Liver (tissue), 9 donors: Measurements from ENCODE around the gene KIAA1755. TPM values are rescaled to one million over a fixed set of nuclear protein-coding genes. Genes with fewer than 3 reads are reported as not detected.

ENCODE experiments used
- DNase-seq: peaks from one replicate; pipeline ENCODE4 v3.0.0-alpha.2; 2017; ENCODE audit warnings: low spot score
- H3K27ac ChIP-seq, 2 donors: one replicate each; pipeline ENCODE4 v1.7.0; 2013; ENCODE audit warnings: inconsistent platforms in 2 of 2, low read length in 2 of 2, control low read depth in 1 of 2, low read depth in 1 of 2, mild to moderate bottlenecking in 1 of 2
- H3K27me3 ChIP-seq, 4 donors: one replicate each; pipeline versions ENCODE4 v1.6.1 to v1.7.0; 2013; ENCODE audit warnings: low read length in 3 of 4, inconsistent platforms in 1 of 4, mild to moderate bottlenecking in 1 of 4, moderate library complexity in 1 of 4; ENCODE audit not compliant: control insufficient read depth in 4 of 4, insufficient read depth in 4 of 4
- H3K36me3 ChIP-seq, 4 donors: one replicate each; pipeline versions ENCODE4 v1.6.1 to v1.7.0; 2013; ENCODE audit warnings: low read length in 3 of 4, mild to moderate bottlenecking in 3 of 4, low read depth in 1 of 4, moderate library complexity in 1 of 4; ENCODE audit not compliant: control insufficient read depth in 4 of 4, insufficient read depth in 3 of 4
- H3K4me1 ChIP-seq, 4 donors: one replicate each; pipeline versions ENCODE4 v1.6.1 to v1.7.0; 2013; ENCODE audit warnings: low read length in 3 of 4, mild to moderate bottlenecking in 3 of 4, moderate library complexity in 1 of 4; ENCODE audit not compliant: control insufficient read depth in 4 of 4, insufficient read depth in 4 of 4
- H3K4me3 ChIP-seq, 3 donors: one replicate each; pipeline versions ENCODE4 v1.6.1 to v1.7.0; 2013; ENCODE audit warnings: low read length in 3 of 3, control low read depth in 1 of 3, low read depth in 1 of 3, mild to moderate bottlenecking in 1 of 3
- H3K9ac ChIP-seq, 2 donors: one replicate each; pipeline ENCODE4 v1.7.0; 2013; ENCODE audit warnings: low read length in 2 of 2, mild to moderate bottlenecking in 2 of 2, moderate library complexity in 2 of 2, control low read depth in 1 of 2, low read depth in 1 of 2
- H3K9me3 ChIP-seq, 4 donors: one replicate each; pipeline versions ENCODE4 v1.6.1 to v1.7.0; 2013; ENCODE audit warnings: low read length in 3 of 4; ENCODE audit not compliant: control insufficient read depth in 4 of 4
- FOXA1 ChIP-seq: IDR thresholded peaks from 2 replicates; pipeline ENCODE4 v1.6.1; 2016; ENCODE audit warnings: antibody characterized with exemption
- FOXA2 ChIP-seq: IDR thresholded peaks from 2 replicates; pipeline ENCODE4 v1.6.1; 2016; ENCODE audit warnings: antibody characterized with exemption
- GABPA ChIP-seq, 2 donors: IDR thresholded peaks in 1 of 2; conservative IDR thresholded peaks in 1 of 2; 2 replicates each; pipeline ENCODE4 v1.6.1; 2016; ENCODE audit warnings: antibody characterized with exemption in 2 of 2, mild to moderate bottlenecking in 1 of 2, moderate library complexity in 1 of 2
- HNF4A ChIP-seq, 2 donors: conservative IDR thresholded peaks; 2 replicates each; pipeline ENCODE4 v1.6.1; 2016; ENCODE audit warnings: antibody characterized with exemption in 2 of 2, mild to moderate bottlenecking in 2 of 2
- HNF4G ChIP-seq: IDR thresholded peaks from 2 replicates; pipeline ENCODE4 v1.6.1; 2016; ENCODE audit warnings: antibody characterized with exemption
- JUND ChIP-seq, 2 donors: IDR thresholded peaks; 2 replicates each; pipeline ENCODE4 v1.6.1; 2016; ENCODE audit warnings: antibody characterized with exemption in 2 of 2
- NR2F2 ChIP-seq: IDR thresholded peaks from 2 replicates; pipeline ENCODE4 v1.6.1; 2016; ENCODE audit warnings: antibody characterized with exemption
- RAD21 ChIP-seq, 2 donors: IDR thresholded peaks; 2 replicates each; pipeline ENCODE4 v1.6.1; 2016; ENCODE audit warnings: antibody characterized with exemption in 2 of 2, mild to moderate bottlenecking in 2 of 2
- TAF1 ChIP-seq: conservative IDR thresholded peaks from 2 replicates; pipeline ENCODE4 v1.6.1; 2016; ENCODE audit warnings: antibody characterized with exemption, mild to moderate bottlenecking
- YY1 ChIP-seq: IDR thresholded peaks from 2 replicates; pipeline ENCODE4 v1.6.1; 2016; ENCODE audit warnings: antibody characterized with exemption, mild to moderate bottlenecking
- WGBS: extraction: QIAGEN DNeasy Blood & Tissue Kit; methylation state at CpG from one replicate; pipeline ENCODE4 v1.1.7; 2013; 5-methylcytosine and 5-hydroxymethylcytosine counted together
- polyA plus RNA-seq, 2 donors: library from polyadenylated mRNA; stranded (reverse) in 1 of 2; unstranded in 1 of 2; fragments of 200-250 nt in 1 of 2; fragments of >200 nt in 1 of 2; fragmentation: Nextera tagmentation in 1 of 2; extraction: Ambion mirVana in 1 of 2; gene quantifications; one replicate each; pipeline versions ENCODE4 v1.2.1 to v1.2.3, GENCODE V29; 2013 to 2015
- total RNA-seq, 2 donors: library from RNA; depleted of rRNA; stranded (reverse); fragments of >200 nt; gene quantifications; one replicate each; pipeline ENCODE4 v1.2.3, GENCODE V29; 2014
- TF ChIP-seq, protein P1 (sequence below): IDR thresholded peaks from 2 replicates; pipeline ENCODE4 v1.6.1; 2016; ENCODE audit warnings: antibody characterized with exemption
- TF ChIP-seq, protein P2 (sequence below): IDR thresholded peaks from 2 replicates; pipeline ENCODE4 v1.6.1; 2016; ENCODE audit warnings: antibody characterized with exemption, mild to moderate bottlenecking
- TF ChIP-seq, protein P3 (sequence below): IDR thresholded peaks from 2 replicates; pipeline ENCODE4 v1.6.1; 2016; ENCODE audit warnings: antibody characterized with exemption
- TF ChIP-seq, protein P4 (sequence below): IDR thresholded peaks from 2 replicates; pipeline ENCODE4 v1.6.1; 2016; ENCODE audit warnings: antibody characterized with exemption
- TF ChIP-seq, protein P5 (sequence below): fragments of 150-350 bp; IDR thresholded peaks from 2 replicates; pipeline ENCODE4 v1.5.1; 2017; ENCODE audit warnings: improper control_type of control experiment, low read depth, low read length; ENCODE audit not compliant: missing input control
- donor health status: healthy.
- donor health status: healthy.
- donor health status: healthy.
- donor health status: healthy.
- donor health status: healthy.

The KIAA1755 gene
- total and polyA plus RNA-seq, 4 donors = 0.09 to 1.4 (median 0.81) TPM

DNA sequence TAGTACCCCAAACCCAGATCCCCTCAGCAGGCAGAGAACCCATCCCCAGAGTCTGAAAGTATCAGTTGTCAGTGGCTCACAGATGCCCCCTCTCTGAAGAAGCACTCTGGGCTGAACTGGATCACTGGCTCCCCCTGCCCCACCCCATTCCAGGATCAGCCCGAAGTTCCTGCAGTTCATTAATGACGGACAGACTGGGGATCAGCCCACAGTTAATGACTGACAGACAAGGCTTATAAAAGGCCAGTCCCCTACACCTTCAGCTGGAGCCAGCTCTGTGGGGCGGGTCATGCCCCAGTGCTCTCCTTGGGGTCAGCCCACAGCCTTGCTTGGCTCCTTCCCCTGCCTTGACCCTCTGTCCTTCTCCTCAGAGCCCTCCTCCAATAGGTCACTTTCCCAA, 21.7 kb downstream of the KIAA1755 start:
- 60% methylated on average over 3 of the region's 3 CpGs for WGBS
- peaks cover 4 to 14% (median 6%) of the 10 kb centered on the region in 4 donors for H3K9me3 ChIP-seq
- no peaks in the 10 kb centered on the region for H3K36me3 ChIP-seq
- no peak for TF ChIP-seq RAD21 (IDR thresholded peaks at IDR 0.05)
- TF ChIP-seq YY1 = no peak
- TF ChIP-seq, protein P1, sequence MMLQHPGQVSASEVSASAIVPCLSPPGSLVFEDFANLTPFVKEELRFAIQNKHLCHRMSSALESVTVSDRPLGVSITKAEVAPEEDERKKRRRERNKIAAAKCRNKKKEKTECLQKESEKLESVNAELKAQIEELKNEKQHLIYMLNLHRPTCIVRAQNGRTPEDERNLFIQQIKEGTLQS = no peak
- TF ChIP-seq, protein P2, sequence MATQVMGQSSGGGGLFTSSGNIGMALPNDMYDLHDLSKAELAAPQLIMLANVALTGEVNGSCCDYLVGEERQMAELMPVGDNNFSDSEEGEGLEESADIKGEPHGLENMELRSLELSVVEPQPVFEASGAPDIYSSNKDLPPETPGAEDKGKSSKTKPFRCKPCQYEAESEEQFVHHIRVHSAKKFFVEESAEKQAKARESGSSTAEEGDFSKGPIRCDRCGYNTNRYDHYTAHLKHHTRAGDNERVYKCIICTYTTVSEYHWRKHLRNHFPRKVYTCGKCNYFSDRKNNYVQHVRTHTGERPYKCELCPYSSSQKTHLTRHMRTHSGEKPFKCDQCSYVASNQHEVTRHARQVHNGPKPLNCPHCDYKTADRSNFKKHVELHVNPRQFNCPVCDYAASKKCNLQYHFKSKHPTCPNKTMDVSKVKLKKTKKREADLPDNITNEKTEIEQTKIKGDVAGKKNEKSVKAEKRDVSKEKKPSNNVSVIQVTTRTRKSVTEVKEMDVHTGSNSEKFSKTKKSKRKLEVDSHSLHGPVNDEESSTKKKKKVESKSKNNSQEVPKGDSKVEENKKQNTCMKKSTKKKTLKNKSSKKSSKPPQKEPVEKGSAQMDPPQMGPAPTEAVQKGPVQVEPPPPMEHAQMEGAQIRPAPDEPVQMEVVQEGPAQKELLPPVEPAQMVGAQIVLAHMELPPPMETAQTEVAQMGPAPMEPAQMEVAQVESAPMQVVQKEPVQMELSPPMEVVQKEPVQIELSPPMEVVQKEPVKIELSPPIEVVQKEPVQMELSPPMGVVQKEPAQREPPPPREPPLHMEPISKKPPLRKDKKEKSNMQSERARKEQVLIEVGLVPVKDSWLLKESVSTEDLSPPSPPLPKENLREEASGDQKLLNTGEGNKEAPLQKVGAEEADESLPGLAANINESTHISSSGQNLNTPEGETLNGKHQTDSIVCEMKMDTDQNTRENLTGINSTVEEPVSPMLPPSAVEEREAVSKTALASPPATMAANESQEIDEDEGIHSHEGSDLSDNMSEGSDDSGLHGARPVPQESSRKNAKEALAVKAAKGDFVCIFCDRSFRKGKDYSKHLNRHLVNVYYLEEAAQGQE = no peak
- TF ChIP-seq NR2F2 = no peak
- no peak for TF ChIP-seq FOXA1
- H3K4me3 ChIP-seq = no peak overlapping the region
- DNase-seq = no peak
- H3K9ac ChIP-seq = no peak overlapping the region
- H3K4me1 ChIP-seq = no peaks in the 10 kb centered on the region
- H3K27ac ChIP-seq = no peak overlapping the region
- no peaks in the 10 kb centered on the region for H3K27me3 ChIP-seq

DNA sequence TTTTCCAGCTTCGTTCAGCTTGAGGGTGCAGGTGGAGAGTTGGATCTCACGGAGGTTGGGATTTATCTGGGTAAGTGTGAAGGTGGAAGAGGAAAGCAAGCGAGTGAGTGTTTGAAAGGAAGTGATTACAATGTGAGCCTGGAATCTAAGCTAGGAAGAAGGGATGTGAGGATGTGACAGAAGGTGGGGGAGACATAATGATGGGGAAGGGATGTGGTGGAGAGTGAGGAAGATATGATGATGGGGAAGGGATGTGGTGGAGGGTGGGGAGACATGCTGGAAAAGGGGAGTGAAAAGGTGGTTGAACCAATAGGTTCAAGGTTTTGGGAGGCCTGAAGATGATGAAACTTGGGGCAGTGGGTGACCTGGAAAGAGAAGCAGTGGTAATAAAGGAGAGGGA, 23.2 kb downstream of the KIAA1755 start:
- Histone ChIP-seq H3K4me1 (no peaks in the 10 kb centered on the region), H3K4me3 (no peak overlapping the region), H3K9ac (no peak overlapping the region), H3K36me3 (no peaks in the 10 kb centered on the region), H3K27me3 (no peaks in the 10 kb centered on the region), H3K9me3 (peaks cover 3 to 7% (median 5%) of the 10 kb centered on the region in 4 donors), H3K27ac (no peak overlapping the region)
- WGBS = 89% methylated on average over 3 of the region's 3 CpGs
- DNase-seq = no peak
- TF ChIP-seq HNF4A (conservative IDR thresholded peaks at IDR 0.05) (no peak), GABPA (IDR thresholded peaks at IDR 0.05 in 1 of 2, conservative IDR thresholded peaks at IDR 0.05 in 1 of 2) (no peak), FOXA1 (no peak), RAD21 (IDR thresholded peaks at IDR 0.05) (no peak), FOXA2 (no peak), JUND (IDR thresholded peaks at IDR 0.05) (no peak), TAF1 (no peak)
- TF ChIP-seq, protein P1 = no peak
- TF ChIP-seq, protein P3, sequence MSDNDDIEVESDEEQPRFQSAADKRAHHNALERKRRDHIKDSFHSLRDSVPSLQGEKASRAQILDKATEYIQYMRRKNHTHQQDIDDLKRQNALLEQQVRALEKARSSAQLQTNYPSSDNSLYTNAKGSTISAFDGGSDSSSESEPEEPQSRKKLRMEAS = no peak

DNA sequence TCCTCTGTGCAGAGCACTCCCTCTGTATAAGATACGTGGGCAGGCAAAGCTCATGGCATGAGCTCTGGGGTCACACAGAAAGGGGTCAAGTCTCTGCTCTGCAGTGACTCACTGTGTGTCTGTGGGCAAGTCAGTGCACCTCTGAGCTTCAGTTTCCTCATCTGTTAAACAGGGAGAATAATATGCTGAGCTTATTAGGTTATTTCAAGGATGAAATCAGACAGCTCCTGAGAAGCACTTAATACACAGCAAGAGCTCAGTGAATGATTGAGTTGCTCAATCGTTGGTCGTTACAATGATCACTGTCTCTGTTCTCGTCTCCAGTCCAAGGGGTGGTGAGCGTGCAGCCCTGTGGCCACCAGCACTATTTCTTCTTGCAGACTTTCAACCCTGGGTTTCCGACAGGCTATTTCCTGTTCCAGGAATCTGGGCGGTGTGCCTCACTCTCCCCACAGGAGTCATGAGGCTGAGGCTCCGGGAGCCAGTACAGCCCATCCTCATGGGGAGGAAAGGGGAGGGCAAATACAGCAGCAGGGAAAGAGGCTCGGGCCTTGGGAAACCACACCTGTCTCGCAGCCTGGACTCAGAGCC, 28.9 kb downstream of the KIAA1755 start:
- H3K4me1 ChIP-seq = no peaks in the 10 kb centered on the region
- H3K4me3 ChIP-seq = no peak overlapping the region
- H3K9me3 ChIP-seq = no peaks in the 10 kb centered on the region
- H3K27me3 ChIP-seq = no peaks in the 10 kb centered on the region
- no peak for DNase-seq
- WGBS = 59% methylated on average over 10 of the region's 10 CpGs
- no peak overlapping the region for H3K27ac ChIP-seq
- H3K36me3 ChIP-seq = no peaks in the 10 kb centered on the region
- no peak overlapping the region for H3K9ac ChIP-seq
- TF ChIP-seq TAF1 (no peak), HNF4G (no peak), YY1 (no peak), HNF4A (conservative IDR thresholded peaks at IDR 0.05) (no peak), GABPA (IDR thresholded peaks at IDR 0.05 in 1 of 2, conservative IDR thresholded peaks at IDR 0.05 in 1 of 2) (no peak), FOXA1 (no peak)
- TF ChIP-seq, protein P4, sequence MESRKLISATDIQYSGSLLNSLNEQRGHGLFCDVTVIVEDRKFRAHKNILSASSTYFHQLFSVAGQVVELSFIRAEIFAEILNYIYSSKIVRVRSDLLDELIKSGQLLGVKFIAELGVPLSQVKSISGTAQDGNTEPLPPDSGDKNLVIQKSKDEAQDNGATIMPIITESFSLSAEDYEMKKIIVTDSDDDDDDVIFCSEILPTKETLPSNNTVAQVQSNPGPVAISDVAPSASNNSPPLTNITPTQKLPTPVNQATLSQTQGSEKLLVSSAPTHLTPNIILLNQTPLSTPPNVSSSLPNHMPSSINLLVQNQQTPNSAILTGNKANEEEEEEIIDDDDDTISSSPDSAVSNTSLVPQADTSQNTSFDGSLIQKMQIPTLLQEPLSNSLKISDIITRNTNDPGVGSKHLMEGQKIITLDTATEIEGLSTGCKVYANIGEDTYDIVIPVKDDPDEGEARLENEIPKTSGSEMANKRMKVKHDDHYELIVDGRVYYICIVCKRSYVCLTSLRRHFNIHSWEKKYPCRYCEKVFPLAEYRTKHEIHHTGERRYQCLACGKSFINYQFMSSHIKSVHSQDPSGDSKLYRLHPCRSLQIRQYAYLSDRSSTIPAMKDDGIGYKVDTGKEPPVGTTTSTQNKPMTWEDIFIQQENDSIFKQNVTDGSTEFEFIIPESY = no peak
- TF ChIP-seq, protein P2 = no peak
- TF ChIP-seq, protein P5, sequence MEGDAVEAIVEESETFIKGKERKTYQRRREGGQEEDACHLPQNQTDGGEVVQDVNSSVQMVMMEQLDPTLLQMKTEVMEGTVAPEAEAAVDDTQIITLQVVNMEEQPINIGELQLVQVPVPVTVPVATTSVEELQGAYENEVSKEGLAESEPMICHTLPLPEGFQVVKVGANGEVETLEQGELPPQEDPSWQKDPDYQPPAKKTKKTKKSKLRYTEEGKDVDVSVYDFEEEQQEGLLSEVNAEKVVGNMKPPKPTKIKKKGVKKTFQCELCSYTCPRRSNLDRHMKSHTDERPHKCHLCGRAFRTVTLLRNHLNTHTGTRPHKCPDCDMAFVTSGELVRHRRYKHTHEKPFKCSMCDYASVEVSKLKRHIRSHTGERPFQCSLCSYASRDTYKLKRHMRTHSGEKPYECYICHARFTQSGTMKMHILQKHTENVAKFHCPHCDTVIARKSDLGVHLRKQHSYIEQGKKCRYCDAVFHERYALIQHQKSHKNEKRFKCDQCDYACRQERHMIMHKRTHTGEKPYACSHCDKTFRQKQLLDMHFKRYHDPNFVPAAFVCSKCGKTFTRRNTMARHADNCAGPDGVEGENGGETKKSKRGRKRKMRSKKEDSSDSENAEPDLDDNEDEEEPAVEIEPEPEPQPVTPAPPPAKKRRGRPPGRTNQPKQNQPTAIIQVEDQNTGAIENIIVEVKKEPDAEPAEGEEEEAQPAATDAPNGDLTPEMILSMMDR = no peak
